GM13977 (cell line): Measurements from ENCODE around the gene JAML.

ENCODE experiments used
- DNase-seq: peaks from one replicate; pipeline ENCODE4 v3.0.0; 2012; ENCODE audit warnings: low spot score
- in situ Hi-C: fragments of 300-500 bp; cut with MboI; formaldehyde crosslinking; loops from one replicate; pipeline ENCODE4 v1.12.0; 2022; ENCODE audit warnings: low sequenced_read_pairs, low pct_unique_long_range_greater_than_20kb, mixed read lengths, inconsistent platforms; ENCODE audit not compliant: unreplicated experiment
- TF ChIP-seq, protein P1 (sequence below): IDR thresholded peaks from 2 replicates; pipeline ENCODE4 v1.5.1; 2012; ENCODE audit warnings: mild to moderate bottlenecking, control low read depth; ENCODE audit not compliant: insufficient read depth; ENCODE audit errors: extremely low read depth, missing control alignments

The JAML gene

DNA sequence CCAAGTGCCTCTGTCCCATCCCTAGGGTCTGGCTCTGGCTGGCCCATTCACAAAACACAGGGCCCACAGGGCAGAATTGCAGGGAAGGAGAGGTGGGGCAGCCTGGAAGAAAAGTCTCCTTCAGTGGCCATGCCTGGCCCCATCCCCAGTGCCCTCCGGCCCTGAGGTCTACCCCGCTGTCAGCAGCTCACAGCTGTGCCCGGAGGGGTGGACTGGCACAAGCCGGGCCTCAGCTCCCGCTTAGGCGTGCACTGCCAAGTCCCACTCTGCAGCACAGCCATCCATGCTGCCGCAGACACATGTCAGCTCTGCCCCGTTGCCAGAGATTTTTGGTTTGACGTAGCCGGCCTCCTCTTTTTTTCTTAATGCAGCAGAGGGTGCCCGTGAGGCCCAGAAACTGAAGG lies 44.5 kb downstream of the JAML start:
- DNase-seq: peak; percentile 23
- TF ChIP-seq, protein P1, sequence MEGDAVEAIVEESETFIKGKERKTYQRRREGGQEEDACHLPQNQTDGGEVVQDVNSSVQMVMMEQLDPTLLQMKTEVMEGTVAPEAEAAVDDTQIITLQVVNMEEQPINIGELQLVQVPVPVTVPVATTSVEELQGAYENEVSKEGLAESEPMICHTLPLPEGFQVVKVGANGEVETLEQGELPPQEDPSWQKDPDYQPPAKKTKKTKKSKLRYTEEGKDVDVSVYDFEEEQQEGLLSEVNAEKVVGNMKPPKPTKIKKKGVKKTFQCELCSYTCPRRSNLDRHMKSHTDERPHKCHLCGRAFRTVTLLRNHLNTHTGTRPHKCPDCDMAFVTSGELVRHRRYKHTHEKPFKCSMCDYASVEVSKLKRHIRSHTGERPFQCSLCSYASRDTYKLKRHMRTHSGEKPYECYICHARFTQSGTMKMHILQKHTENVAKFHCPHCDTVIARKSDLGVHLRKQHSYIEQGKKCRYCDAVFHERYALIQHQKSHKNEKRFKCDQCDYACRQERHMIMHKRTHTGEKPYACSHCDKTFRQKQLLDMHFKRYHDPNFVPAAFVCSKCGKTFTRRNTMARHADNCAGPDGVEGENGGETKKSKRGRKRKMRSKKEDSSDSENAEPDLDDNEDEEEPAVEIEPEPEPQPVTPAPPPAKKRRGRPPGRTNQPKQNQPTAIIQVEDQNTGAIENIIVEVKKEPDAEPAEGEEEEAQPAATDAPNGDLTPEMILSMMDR: no peak
- in situ Hi-C loops: no loop called here

DNA sequence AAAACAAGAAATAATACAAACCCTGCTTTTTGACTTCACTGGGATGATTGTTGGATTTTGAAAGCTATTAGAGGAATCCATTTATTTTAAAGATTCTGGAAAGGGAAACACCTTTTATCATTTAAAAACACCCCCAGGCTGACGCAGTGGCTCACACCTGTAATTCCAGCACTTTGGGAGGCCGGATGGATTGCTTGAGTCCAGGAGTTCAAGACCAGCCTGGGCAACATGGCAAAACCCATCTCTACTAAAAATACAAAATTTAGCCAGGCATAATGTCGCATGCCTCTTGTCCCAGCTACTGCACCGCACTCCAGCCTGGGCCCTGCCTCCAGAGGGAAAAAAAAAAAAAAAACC lies 48.1 kb downstream of the JAML start:
- TF ChIP-seq, protein P1: no peak
- in situ Hi-C loops: no loop called here
- DNase-seq: no peak

DNA sequence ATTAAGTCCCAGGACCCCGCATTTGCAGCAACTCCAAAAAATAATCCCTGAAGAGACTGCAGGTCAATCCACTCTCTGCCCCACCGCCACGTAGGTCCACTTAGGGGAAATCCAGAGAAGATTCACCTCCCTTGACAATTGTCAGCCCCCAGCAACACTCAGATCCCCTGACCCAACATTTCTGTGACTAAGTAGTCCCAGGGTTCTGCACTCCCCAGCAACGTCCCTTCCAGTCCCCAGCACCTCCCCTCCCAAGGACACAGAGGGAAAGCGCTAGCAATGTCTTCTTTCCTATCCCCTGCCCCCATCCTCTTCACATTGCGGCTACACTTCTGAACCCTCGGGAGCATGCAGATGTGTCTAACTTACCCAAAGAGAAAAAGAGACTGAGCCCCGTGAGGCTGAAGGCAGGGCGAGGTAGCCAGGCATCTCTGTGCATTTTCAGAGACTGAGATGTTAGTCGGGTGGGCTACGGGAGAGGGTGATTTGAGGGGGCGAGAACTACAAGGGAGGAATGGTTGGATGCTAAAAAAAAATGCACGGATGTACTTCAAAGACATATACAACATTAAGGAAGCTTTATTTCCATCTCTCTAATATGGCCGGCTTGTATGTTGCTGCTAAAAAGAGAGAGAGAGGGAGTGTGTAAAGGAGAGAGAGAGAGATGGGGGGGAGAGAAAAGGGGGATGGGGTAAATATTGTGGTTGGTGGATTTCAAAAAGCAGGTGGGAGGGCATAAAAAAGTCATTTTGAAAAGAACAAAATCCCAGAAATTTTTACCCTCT lies 48.6 kb downstream of the JAML start, which contains the start of gene SCN2B:
Gene SCN2B (minus strand): TSS at position 647 of the 785 bp plus-strand sequence. CDS start 208 bp downstream, at position 439.
- DNase-seq: no peak
- in situ Hi-C loops: no loop called here

DNA sequence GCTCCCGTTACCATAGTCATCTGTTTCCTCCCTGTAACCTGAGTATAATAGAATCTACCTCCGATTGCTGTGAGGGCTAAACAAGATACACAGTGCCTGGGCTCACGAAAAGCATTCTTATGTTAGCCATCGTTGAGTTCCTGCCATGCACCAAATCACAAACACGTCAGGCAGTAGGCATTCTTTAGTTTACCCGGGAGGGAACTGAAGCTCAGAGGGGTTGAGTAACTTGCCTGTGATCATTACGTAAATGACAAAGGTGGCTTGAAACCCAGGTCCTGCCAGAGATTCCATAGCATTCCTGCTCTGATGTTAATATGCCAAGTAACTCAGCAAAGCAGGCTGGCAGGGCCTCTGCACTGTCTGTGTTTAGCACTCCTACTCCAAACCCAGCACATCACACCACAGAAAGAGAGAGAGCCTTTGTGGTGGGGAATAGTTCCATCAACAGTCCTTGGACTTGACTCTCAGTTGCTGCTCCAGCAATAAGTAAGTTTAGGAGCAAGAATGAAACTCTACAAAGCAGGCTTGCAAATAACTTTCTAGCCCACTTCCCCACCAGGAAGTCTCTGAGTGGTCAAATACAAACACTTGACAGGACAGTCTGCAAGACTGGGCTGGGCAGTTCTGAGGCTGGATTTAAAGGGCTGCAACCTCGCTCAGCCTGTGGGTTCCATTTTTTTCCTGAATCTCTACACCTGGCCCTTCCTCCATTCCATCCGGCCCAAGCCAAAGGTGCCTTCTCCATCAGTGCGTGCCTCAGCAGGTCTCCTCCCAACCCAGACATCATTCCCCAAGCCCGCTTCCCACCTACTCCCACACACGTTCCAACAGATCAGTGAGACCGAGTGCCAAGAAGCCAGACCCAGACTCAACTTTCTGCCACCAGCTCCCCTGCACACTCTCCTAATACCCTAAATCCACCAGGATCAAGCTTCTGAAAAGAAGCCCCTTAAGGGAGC lies 49.5 kb downstream of the JAML start:
- no peak for DNase-seq
- TF ChIP-seq, protein P1: no peak
- in situ Hi-C loops: no loop called here

More for the DNA sequence above, 48.6 kb downstream of the JAML start, which contains the start of gene SCN2B:
- TF ChIP-seq, protein P1: no peak

DNA sequence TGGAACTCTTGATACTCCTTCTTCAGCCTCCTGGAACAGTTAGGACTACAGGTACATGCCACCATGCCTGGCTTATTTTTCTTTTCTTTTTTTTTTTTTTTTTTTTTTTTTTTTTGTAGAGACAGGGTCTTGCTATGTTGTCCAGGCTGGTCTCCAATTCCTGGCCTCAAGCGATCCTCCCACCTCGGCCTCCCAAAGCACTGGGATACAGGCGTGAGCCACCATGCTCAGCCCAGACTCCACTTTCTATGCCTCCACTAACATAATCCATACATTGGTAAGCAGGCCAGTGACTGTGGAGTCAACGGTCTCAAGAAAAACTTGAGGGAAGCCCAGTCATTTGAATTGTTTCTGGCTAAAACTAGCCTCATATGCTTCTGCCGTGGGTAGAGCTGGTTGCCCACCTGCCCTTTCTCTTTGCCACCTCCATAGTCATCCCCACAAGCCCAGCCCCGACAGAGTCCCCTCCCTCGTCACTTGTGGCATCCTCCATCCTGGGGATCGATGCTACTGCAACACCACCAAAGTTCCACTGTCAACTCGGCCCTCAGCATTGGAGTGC lies 50.7 kb downstream of the JAML start:
- TF ChIP-seq, protein P1: no peak
- in situ Hi-C loops: no loop called here

DNA sequence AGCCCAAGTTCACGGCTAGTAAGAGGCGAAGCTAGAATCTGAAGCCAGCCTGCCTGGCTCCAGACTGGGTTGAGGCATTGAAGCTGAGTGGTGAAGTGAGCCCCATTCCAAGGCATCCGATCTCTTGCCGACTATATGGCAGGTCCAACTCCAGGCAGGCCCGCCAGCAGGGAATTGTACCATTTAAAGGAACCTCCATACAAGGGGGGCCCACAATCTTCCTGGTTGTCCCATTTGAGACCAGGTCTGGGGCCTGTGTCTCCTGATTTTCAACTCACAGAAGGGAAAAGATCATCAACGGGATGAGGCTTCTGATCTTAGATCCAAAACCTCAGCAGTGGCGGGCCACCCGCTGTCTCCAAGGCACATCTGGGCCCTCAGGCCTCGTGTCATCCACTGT lies 52.5 kb downstream of the JAML start:
- TF ChIP-seq, protein P1: no peak
- DNase-seq: no peak
- in situ Hi-C loops: no loop called here

More for the DNA sequence above, 50.7 kb downstream of the JAML start:
- no peak for DNase-seq
